ENCODE measurements around the gene AGPAT3. TPM values are rescaled to one million over a fixed set of nuclear protein-coding genes. Genes with fewer than 3 reads are reported as not detected.

AGPAT3 gene
- total RNA-seq, 6 donors from 2014 or later: 55.0 to 102 (median 70.0) TPM

DNA sequence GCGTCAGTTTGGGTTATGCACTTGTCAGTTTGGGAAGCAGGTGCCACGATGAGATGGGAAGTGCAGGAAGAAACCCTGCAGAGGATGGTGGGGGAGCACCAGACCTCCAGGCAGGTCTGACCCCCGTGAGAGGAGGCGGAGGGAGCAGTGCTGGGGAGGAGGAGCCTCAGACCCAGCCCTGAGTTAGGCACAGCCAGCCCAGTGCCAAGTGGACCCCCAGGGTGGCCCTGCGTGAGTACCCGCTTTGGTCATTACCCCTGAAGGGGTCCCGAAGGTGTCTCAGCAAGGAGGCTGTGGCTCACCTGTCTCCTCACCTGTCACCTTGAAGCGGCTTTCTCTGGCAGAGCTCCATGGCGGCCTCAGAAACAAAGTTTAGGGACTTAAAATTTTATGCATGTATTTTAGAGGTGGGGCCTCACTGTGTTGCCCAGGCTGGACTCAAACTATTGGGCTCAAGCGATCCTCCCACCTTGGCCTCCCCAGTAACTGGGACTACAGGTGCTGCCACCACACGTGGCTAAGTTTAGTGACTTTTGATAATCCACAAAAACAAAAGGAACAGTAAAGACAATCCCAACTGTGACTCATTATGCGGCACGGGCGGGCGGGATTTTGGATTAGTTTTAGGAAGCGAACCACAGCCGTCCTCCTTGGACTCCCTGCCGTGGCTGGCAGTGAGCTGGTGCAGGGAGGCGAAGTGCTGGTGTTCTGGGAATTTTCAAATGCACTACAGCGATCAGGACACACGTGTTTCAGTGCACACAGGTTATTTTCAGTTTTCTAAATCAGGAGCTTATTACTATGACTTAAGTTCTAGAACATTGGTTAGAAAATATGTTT, 4.7 kb downstream of the AGPAT3 start:
- Histone ChIP-seq H3K36me3 (peaks cover 0 to 15% (median 2%) of the 10 kb centered on the region in 4 donors), H3K4me3 (no peak overlapping the region), H3K27ac (no peak overlapping the region), H3K9me3 (no peaks in the 10 kb centered on the region), H3K4me1 (peaks cover 19 to 31% (median 20%) of the 10 kb centered on the region in 4 donors), H3K27me3 (no peaks in the 10 kb centered on the region)
- no peak for ATAC-seq (ENCODE audit: low FRiP score in 2 of 2)
- no peak for DNase-seq
- TF ChIP-seq POLR2AphosphoS5 (IDR thresholded peaks at IDR 0.05) (no peak), CTCF (IDR thresholded peaks at IDR 0.05) (no peak), POLR2A (IDR thresholded peaks at IDR 0.05) (no peak), EP300 (IDR thresholded peaks at IDR 0.05) (no peak)
- WGBS, 2 donors: 92 to 94% methylated on average over 20 of the region's 21 CpGs

GRCh38 chr21:43871487-43871886, 6.5 kb downstream of the AGPAT3 start:
- DNase-seq (no peak), ATAC-seq (ENCODE audit: low FRiP score in 2 of 2) (no peak)
- Histone ChIP-seq H3K4me1 (peaks cover 15 to 27% (median 18%) of the 10 kb centered on the region in 4 donors), H3K36me3 (peaks cover 0 to 15% (median 2%) of the 10 kb centered on the region in 4 donors), H3K4me3 (no peak overlapping the region), H3K27me3 (no peaks in the 10 kb centered on the region), H3K9me3 (no peaks in the 10 kb centered on the region), H3K27ac (no peak overlapping the region)
- WGBS, 2 donors: 90 to 94% methylated on average over 4 of the region's 4 CpGs
- TF ChIP-seq EP300 (IDR thresholded peaks at IDR 0.05): no peak
- no peak for TF ChIP-seq CTCF (IDR thresholded peaks at IDR 0.05)
- no peak for TF ChIP-seq POLR2AphosphoS5 (IDR thresholded peaks at IDR 0.05)
- TF ChIP-seq POLR2A (IDR thresholded peaks at IDR 0.05): no peak

DNA sequence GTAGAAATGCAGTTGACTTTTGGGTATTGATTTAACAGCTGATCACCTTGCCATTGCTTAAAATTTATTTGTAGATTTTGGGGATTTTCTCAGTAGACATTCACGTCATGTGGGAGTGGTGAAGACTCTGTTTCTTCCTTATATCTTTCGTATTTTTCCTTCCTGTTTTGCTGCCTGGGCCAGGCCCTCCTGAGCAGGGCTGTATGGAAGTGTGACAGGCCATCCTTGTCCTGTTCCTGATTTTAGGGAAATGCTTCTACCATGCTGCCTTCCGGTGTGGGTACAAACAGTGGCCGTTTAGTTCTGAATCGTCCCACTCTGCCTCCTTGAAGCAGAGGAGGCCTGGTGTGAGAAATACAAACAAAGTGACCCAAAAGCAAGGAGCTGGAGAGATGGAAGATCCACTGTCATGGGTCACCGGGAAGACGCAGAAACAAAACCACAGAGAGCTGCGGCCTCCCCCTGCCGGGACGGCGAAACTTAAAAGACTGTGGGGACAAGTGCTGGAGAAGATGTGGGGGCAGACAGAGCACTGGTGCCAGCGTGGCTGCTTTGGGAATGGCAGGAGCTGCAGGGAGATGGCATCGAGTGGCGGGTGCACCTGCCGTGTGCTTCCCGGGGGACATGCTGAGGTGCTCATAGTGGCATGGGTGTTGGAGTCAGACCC, 7.6 kb downstream of the AGPAT3 start:
- peak; percentile 49 to 71 for ATAC-seq (ENCODE audit: low FRiP score in 2 of 2)
- TF ChIP-seq POLR2A (IDR thresholded peaks at IDR 0.05) (no peak), CTCF (IDR thresholded peaks at IDR 0.05) (no peak), EP300 (IDR thresholded peaks at IDR 0.05) (no peak), POLR2AphosphoS5 (IDR thresholded peaks at IDR 0.05) (no peak)

GRCh38 chr21:43873673-43874072, 8.7 kb downstream of the AGPAT3 start:
- no peak for DNase-seq
- Histone ChIP-seq H3K36me3 (peaks cover 0 to 22% (median 4%) of the 10 kb centered on the region in 4 donors), H3K27me3 (no peaks in the 10 kb centered on the region), H3K27ac (no peak overlapping the region), H3K4me1 (peaks cover 0 to 12% (median 3%) of the 10 kb centered on the region in 4 donors), H3K4me3 (no peak overlapping the region), H3K9me3 (no peaks in the 10 kb centered on the region)
- WGBS, 2 donors: 84 to 95% methylated on average over 1 of the region's 1 CpG
- no peak for ATAC-seq (ENCODE audit: low FRiP score in 2 of 2)
- TF ChIP-seq POLR2AphosphoS5 (IDR thresholded peaks at IDR 0.05) (no peak), POLR2A (IDR thresholded peaks at IDR 0.05) (no peak), CTCF (IDR thresholded peaks at IDR 0.05) (no peak), EP300 (IDR thresholded peaks at IDR 0.05) (no peak)

More for the DNA sequence above, 7.6 kb downstream of the AGPAT3 start:
- Histone ChIP-seq H3K27me3 (no peaks in the 10 kb centered on the region), H3K36me3 (peaks cover 0 to 15% (median 2%) of the 10 kb centered on the region in 4 donors), H3K27ac (no peak overlapping the region), H3K9me3 (no peaks in the 10 kb centered on the region), H3K4me3 (no peak overlapping the region), H3K4me1 (peaks cover 5 to 15% (median 6%) of the 10 kb centered on the region in 4 donors)
- 82 to 87% methylated on average over 16 of the region's 16 CpGs for WGBS, 2 donors
- no peak for DNase-seq

Measured in upper lobe of left lung (tissue), 6 donors.